HepG2 (cell line): Measurements from ENCODE around the gene PRDX2. TPM values are rescaled to one million over a fixed set of nuclear protein-coding genes. Genes with fewer than 3 reads are reported as not detected.
A peak's percentile ranks its signal among the peaks of the same experiment; 100 is the strongest.

Source experiments
- NFIC ChIP-seq: IDR thresholded peaks from 2 replicates; pipeline ENCODE4 v1.6.1; 2012; ENCODE audit warnings: mild to moderate bottlenecking, low read length, inconsistent platforms
- polyA plus RNA-seq, 8 experiments: library from polyadenylated mRNA; depleted of rRNA in 3 of 8; stranded (reverse) in 7 of 8; unstranded in 1 of 8; fragments of >200 nt; fragmentation: Illumina TruSeq in 4 of 8; extraction: Trizol in 4 of 8; gene quantifications; 2 replicates each; pipeline versions ENCODE4 v1.2.1 to v1.2.3, GENCODE V29; 2011 to 2016; ENCODE audit warnings: low read depth in 4 of 8, missing spikeins in 1 of 8, mixed read lengths in 1 of 8; ENCODE audit not compliant: insufficient read depth in 1 of 8
- total RNA-seq, 5 experiments: library from RNA; depleted of rRNA; stranded (reverse); fragments of >200 nt; fragmentation: Illumina TruSeq; extraction: Trizol; gene quantifications; 2 replicates each; pipeline ENCODE4 v1.2.3, GENCODE V29; 2016; ENCODE audit warnings: low read depth in 1 of 5
- TF ChIP-seq, protein P1 (sequence below): sonication (generic); formaldehyde crosslinking; IDR thresholded peaks from 2 replicates; pipeline ENCODE4 v1.4.0; 2020; ENCODE audit warnings: mild to moderate bottlenecking, missing genetic modification reagents
- TF ChIP-seq, protein P2 (sequence below): sonication (generic); formaldehyde crosslinking; IDR thresholded peaks from 2 replicates; pipeline ENCODE4 v1.5.0; 2020; ENCODE audit warnings: missing genetic modification reagents

Gene PRDX2
- total and polyA plus RNA-seq, 2 of the 13 experiments (the other 11 are each of a cell fraction or from before 2014, with no cell fraction given): 218 to 381 TPM

DNA sequence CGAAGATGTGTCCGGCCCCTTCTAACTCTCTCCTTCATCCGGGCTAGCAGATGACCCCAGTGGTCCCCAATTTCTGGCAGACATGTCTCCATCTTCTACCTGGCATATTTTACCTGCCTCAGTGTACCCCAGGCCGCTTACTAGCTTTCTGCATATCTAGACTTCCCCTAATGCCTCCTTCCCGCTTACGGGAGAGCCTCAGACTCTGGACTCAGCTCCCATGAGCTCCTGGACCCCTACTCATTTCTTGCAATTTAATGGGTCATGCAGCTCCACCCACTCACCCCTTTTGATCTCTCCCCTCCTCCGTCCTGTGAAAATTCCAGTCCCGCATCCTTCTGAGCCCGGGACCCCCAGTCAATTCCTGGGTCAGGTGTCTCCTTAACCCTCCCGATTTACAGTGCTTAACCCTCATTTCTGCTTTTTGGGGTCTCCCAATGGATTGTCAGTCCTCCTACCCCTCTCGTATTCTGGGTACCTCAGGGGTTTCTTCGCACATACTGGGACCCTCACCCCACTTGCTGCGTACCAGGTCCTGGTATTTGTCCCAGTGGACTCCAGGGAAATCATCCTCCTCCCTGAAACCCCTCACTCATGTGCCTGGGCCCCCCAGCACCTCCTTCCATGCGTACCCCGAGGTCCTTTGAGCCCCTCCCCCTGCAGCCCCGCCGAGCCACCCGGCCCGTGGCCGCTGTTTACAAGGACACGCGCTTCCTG, 10.8 kb downstream of the PRDX2 start (continued):
- TF ChIP-seq, protein P1, sequence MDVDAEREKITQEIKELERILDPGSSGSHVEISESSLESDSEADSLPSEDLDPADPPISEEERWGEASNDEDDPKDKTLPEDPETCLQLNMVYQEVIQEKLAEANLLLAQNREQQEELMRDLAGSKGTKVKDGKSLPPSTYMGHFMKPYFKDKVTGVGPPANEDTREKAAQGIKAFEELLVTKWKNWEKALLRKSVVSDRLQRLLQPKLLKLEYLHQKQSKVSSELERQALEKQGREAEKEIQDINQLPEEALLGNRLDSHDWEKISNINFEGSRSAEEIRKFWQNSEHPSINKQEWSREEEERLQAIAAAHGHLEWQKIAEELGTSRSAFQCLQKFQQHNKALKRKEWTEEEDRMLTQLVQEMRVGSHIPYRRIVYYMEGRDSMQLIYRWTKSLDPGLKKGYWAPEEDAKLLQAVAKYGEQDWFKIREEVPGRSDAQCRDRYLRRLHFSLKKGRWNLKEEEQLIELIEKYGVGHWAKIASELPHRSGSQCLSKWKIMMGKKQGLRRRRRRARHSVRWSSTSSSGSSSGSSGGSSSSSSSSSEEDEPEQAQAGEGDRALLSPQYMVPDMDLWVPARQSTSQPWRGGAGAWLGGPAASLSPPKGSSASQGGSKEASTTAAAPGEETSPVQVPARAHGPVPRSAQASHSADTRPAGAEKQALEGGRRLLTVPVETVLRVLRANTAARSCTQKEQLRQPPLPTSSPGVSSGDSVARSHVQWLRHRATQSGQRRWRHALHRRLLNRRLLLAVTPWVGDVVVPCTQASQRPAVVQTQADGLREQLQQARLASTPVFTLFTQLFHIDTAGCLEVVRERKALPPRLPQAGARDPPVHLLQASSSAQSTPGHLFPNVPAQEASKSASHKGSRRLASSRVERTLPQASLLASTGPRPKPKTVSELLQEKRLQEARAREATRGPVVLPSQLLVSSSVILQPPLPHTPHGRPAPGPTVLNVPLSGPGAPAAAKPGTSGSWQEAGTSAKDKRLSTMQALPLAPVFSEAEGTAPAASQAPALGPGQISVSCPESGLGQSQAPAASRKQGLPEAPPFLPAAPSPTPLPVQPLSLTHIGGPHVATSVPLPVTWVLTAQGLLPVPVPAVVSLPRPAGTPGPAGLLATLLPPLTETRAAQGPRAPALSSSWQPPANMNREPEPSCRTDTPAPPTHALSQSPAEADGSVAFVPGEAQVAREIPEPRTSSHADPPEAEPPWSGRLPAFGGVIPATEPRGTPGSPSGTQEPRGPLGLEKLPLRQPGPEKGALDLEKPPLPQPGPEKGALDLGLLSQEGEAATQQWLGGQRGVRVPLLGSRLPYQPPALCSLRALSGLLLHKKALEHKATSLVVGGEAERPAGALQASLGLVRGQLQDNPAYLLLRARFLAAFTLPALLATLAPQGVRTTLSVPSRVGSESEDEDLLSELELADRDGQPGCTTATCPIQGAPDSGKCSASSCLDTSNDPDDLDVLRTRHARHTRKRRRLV (CRISPR knock-in tag): 0 out of 2 replicates have a peak, but pooled peaks have one; percentile 8
- TF ChIP-seq, protein P2, sequence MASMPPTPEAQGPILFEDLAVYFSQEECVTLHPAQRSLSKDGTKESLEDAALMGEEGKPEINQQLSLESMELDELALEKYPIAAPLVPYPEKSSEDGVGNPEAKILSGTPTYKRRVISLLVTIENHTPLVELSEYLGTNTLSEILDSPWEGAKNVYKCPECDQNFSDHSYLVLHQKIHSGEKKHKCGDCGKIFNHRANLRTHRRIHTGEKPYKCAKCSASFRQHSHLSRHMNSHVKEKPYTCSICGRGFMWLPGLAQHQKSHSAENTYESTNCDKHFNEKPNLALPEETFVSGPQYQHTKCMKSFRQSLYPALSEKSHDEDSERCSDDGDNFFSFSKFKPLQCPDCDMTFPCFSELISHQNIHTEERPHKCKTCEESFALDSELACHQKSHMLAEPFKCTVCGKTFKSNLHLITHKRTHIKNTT (CRISPR knock-in tag): no peak
- TF ChIP-seq NFIC: no peak
